Measurements from ENCODE around the gene RBM19.

RBM19 gene

DNA sequence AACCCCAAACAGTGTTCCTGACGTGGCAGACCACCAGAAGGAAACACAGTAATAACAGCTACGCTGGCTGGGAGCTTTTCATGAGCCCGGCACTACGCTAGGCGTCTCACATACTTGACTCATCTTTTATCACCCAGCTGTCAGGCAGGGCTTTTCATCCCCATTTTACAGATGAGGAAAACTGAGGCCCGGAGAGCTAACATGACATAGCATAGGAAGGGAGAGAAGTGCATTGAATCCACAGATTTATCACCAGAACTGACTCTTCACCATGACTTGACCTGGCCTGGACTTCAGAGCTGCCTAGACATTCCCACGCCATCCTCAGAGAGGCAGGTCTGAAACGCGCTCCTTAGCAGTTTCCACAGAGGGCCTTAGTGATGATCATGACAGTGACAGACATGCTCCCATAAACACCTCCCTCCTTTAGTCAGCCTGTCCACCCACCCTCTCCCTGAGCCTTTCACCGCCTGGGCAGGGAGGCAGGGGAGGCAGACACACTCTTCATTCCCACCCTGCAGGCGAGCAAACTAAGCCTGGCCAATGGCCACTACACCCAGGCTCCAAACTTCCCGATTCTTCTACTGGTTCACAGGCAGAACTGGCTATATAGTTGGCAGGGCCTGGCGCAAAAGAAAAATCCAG lies 56.2 kb downstream of the RBM19 start:
- TF ChIP-seq TAF1 (IDR thresholded peaks at IDR 0.05; ENCODE audit: borderline replicate concordance, insufficient read depth, low read length) (no peak), POLR2AphosphoS5 (IDR thresholded peaks at IDR 0.05; ENCODE audit: low read depth, low read length) (no peak), SIN3A (IDR thresholded peaks at IDR 0.05; ENCODE audit: borderline replicate concordance, insufficient read depth, low read length) (no peak), FOXP2 (optimal IDR thresholded peaks at IDR 0.05; ENCODE audit: borderline replicate concordance, extremely low read depth, extremely low read length, insufficient read depth) (no peak)
- TF ChIP-seq, protein P1, sequence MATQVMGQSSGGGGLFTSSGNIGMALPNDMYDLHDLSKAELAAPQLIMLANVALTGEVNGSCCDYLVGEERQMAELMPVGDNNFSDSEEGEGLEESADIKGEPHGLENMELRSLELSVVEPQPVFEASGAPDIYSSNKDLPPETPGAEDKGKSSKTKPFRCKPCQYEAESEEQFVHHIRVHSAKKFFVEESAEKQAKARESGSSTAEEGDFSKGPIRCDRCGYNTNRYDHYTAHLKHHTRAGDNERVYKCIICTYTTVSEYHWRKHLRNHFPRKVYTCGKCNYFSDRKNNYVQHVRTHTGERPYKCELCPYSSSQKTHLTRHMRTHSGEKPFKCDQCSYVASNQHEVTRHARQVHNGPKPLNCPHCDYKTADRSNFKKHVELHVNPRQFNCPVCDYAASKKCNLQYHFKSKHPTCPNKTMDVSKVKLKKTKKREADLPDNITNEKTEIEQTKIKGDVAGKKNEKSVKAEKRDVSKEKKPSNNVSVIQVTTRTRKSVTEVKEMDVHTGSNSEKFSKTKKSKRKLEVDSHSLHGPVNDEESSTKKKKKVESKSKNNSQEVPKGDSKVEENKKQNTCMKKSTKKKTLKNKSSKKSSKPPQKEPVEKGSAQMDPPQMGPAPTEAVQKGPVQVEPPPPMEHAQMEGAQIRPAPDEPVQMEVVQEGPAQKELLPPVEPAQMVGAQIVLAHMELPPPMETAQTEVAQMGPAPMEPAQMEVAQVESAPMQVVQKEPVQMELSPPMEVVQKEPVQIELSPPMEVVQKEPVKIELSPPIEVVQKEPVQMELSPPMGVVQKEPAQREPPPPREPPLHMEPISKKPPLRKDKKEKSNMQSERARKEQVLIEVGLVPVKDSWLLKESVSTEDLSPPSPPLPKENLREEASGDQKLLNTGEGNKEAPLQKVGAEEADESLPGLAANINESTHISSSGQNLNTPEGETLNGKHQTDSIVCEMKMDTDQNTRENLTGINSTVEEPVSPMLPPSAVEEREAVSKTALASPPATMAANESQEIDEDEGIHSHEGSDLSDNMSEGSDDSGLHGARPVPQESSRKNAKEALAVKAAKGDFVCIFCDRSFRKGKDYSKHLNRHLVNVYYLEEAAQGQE (IDR thresholded peaks at IDR 0.05; ENCODE audit: insufficient read depth in 1 of 2, low read depth in 2 of 2, low read length in 2 of 2), result no peak

DNA sequence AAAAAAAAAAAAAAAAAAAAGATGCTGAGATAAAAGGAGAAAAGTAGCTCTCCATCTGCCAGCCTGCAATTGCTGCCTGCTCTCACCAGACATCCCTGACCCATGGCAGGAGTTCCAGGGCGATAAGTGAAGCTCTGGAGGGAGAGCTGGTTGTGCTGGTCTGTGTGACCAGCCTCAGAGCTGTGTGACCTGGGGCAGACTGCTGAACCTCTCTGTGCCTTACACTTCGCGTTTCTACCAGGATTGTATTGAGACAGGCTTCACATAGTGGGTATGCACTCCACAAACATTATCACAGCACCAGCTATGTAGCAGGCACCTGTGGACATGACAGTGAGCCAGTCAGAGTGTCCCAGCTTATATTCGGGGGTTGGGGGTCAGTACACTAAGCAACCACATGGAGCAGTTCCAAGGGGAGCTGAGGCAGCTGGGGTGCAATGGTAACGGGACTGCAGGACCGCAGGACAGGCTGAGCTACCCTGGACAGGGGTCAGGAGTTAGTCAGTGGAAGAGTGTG lies 57.5 kb downstream of the RBM19 start:
- no peak for TF ChIP-seq TAF1 (IDR thresholded peaks at IDR 0.05; ENCODE audit: borderline replicate concordance, insufficient read depth, low read length)
- no peak for TF ChIP-seq POLR2AphosphoS5 (IDR thresholded peaks at IDR 0.05; ENCODE audit: low read depth, low read length)
- TF ChIP-seq SIN3A (IDR thresholded peaks at IDR 0.05; ENCODE audit: borderline replicate concordance, insufficient read depth, low read length), result no peak
- TF ChIP-seq FOXP2 (optimal IDR thresholded peaks at IDR 0.05; ENCODE audit: borderline replicate concordance, extremely low read depth, extremely low read length, insufficient read depth), result no peak
- TF ChIP-seq, protein P1 (IDR thresholded peaks at IDR 0.05; ENCODE audit: insufficient read depth in 1 of 2, low read depth in 2 of 2, low read length in 2 of 2), result no peak

DNA sequence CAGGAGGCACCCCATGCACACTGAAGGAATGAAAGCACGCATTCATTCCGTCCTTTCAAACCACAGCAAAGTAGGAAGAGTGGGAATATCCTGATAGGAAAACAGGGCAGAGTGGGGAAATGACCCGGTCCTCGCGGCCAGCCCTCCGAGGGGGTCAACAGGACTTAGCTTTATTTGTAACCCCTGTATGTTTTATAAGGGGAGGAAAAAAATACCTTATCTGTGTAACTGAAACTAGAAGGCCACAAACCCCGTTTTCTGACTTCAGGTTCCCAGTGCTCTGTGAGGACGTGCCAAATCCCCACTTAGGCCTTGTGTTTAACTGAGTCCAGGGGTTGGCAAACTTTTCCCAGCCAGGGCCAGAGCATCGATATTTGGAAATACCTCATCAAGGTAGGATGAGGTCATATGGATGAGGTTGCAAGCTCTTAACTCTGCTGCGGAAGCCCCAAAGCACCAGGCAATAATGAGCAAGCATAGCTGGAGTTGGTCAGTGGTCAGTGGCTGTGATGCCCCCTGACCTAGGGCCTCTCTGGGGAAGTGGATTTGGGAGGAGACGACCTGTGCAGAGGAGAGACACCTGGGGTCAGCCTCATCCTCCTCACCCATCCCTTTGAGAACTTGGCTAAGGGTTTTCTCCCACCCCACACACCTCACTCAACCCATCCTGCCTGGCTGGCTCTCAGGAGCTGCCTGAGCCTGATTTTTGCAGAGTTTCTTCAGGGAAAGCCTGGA lies 58.5 kb downstream of the RBM19 start:
- TF ChIP-seq, protein P1 (IDR thresholded peaks at IDR 0.05; ENCODE audit: insufficient read depth in 1 of 2, low read depth in 2 of 2, low read length in 2 of 2), result no peak
- no peak for TF ChIP-seq SIN3A (IDR thresholded peaks at IDR 0.05; ENCODE audit: borderline replicate concordance, insufficient read depth, low read length)
- no peak for TF ChIP-seq TAF1 (IDR thresholded peaks at IDR 0.05; ENCODE audit: borderline replicate concordance, insufficient read depth, low read length)

DNA sequence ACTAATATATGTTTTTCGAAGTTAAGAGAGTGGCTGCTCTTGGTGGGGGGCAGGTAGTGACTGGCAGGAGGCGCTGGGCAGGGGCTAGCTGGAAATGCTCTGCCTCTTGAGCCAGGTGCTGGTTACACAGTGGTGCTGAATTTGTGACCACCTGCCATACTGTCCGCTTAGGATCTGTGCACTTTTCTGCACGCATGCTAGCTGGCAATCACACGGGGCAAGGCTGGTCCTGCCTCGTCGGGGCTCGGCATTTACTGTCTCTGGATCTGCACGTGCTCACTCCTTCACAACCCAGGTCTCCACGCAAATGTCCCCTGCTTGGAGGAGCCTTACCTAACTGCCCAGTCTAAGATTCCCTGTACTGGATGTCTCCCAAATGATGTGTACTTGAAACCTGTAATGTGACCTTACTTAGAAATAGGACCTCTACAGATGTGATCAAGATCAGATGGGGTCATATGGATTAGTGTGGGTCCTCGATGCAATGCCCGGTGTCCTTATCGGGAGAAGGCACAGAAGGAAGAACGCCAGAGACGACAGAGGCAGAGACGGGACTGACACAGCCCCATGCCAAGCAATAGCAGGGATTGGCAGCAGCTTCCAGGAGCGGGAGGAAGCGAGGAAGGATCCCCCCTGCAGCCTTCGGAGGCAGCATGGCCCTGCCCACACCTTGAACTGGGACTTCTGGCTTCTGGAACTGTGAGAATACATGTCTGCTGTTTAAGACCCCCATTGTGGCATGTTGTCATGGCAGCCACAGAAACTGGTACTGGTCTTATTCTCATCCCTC lies 59.5 kb downstream of the RBM19 start:
- no peak for TF ChIP-seq TAF1 (IDR thresholded peaks at IDR 0.05; ENCODE audit: borderline replicate concordance, insufficient read depth, low read length)
- no peak for TF ChIP-seq SIN3A (IDR thresholded peaks at IDR 0.05; ENCODE audit: borderline replicate concordance, insufficient read depth, low read length)
- no peak for TF ChIP-seq FOXP2 (optimal IDR thresholded peaks at IDR 0.05; ENCODE audit: borderline replicate concordance, extremely low read depth, extremely low read length, insufficient read depth)
- no peak for TF ChIP-seq POLR2AphosphoS5 (IDR thresholded peaks at IDR 0.05; ENCODE audit: low read depth, low read length)
- TF ChIP-seq, protein P1 (IDR thresholded peaks at IDR 0.05; ENCODE audit: insufficient read depth in 1 of 2, low read depth in 2 of 2, low read length in 2 of 2), result no peak

Measured in PFSK-1 (cell line).